Activated CD4-positive, alpha-beta T cell treated with anti-CD3 and anti-CD28 coated beads, Interleukin-2, amount 50 U/mL, for 16 hours (primary cell): ENCODE measurements around the gene EFCAB9.
"Not testable (repeated sequence)": the region's sequence is repeated elsewhere in the genome, so short reads cannot be mapped to it uniquely, and the experiment has no call there.

Experiments
- DNase-seq: peaks from one replicate; pipeline ENCODE4 v3.0.0-alpha.2; 2020

Gene EFCAB9

GRCh38 chr5:172188893-172189692 lies 4.9 kb upstream of the EFCAB9 start:
- no peak for DNase-seq

- no peak for DNase-seq
Measured at GRCh38 chr5:172189693-172190296, 4.2 kb upstream of the EFCAB9 start.

- no peak for DNase-seq
Measured at GRCh38 chr5:172194985-172195774, 1.2 kb downstream of the EFCAB9 start.

DNA sequence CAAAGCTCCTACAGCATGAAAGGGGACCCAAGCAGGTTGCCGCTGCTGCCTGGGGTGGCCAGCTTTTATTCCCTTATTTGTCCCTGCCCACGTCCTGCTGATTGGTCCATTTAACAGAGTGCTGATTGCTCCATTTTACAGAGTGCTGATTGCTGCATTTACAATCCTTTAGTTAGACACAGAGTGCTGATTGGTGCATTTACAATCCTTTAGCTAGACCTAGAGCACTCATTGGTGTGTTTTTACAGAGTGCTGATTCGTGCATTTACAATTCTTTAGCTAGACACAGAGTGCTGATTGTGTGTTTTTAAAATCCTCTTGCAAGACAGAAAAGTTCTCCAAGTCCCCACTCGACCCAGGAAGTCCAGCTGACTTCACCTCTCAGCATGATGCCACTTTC lies 3.8 kb downstream of the EFCAB9 start:
- not testable (repeated sequence) for DNase-seq

GRCh38 chr5:172199446-172199845 lies 5.5 kb downstream of the EFCAB9 start:
- no peak for DNase-seq

GRCh38 chr5:172200476-172200875 lies 6.5 kb downstream of the EFCAB9 start:
- no peak for DNase-seq

GRCh38 chr5:172205984-172206383 lies 12.0 kb downstream of the EFCAB9 start:
- not testable (repeated sequence) for DNase-seq

DNA sequence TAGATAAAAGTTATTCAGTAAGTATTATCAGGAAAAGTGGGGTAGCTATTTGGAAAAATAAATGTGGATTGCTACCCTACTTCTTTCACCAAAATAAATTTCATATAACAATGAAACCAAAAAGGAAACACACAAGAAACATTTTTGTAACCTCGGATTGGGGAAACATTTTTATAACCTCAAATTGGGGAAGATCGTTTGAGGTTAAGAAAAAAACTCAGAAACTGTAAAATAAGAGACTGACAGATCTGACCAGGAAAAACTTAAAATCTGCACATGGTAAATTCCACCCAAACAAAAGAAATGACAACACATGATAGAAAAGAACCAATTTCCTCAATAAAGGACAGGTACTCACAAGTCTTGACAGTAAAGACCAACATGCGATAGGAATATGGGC lies 13.5 kb downstream of the EFCAB9 start:
- DNase-seq = no peak

- DNase-seq = no peak
Measured at GRCh38 chr5:172209714-172210113, 15.7 kb downstream of the EFCAB9 start.

DNA sequence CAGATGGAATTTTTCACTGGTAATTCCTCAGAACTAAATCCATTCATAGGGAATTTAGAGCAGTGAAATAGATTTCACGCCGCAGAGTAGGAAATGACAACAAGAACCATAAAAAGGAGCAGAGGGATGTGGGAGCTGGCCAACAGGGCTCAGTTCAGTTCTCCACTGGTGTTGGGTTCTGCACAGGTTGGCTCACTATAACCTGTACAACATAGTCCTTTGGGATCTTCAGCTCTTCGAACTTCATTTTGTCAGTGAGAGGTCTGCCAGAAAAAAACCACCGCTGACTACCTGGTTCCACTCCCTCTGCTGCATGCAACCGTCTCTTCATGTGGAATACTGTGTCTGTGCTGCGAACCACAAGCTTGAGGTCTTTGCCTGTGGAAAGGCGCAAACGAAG lies 17.7 kb downstream of the EFCAB9 start:
- DNase-seq = no peak

GRCh38 chr5:172213126-172213525 lies 19.2 kb downstream of the EFCAB9 start:
- DNase-seq = no peak

- DNase-seq = no peak
Measured at GRCh38 chr5:172216345-172216744, 22.4 kb downstream of the EFCAB9 start.

DNA sequence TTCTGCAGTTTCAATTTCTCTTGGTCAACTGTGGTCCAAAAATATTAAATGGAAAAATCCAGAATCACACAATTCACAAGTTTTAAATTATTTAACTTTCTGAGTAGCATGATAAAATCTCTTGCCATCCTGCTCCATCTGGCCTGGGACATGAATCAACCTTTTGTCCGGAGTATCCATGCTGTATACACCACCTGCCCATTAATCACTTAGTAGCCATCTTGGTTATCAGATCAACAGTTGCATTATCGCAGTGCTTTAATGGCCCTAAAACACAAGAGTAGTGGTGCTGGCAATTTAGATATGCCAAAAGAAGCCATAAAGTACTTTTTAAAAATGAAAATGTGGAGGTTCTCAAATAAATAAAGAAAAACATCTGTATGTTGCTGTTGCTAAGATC lies 25.3 kb downstream of the EFCAB9 start:
- DNase-seq = no peak

DNA sequence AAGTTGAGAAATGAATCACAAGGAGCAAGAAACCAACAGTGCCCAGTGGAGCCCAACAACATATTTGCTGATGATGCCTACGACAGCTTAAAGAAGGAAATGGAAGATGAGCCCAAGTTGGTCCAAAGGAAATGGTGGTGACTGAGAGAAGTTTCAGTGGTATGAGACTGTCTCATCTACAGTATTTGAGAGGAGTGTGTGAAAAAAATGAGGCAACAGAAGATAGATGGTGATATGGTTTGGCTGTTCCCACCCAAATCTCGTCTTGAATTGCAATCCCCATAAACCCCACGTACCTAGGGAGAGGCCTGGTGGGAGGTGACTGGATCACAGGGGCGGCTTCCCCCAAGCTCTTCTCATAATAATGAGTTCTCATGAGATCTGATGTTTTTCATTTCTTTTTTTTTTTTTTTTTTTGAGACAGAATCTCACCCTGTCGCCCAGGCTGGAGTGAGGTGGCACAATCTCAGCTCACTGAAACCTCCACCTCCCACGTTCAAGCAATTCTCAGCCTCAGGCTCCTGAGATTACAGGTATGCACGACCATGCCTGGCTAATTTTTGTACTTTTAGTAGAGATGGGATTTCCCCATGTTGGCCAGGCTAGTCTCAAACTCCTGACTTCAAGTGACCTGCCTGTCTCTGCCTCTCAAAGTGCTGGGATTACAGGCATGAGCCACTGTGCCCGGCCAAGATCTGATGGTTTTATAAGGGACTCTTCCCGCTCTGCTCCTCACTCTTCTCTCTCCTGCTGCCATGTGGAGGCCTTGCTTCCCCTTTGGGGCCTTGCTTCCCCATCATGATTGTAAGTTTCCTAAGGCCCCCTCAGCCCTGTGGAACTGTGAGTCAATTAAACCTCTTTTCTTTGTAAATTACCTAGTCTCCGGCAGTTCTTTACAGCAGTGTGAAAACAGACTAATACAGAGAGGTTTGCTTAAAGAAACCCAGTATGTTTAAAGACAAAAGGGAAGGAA lies 30.2 kb downstream of the EFCAB9 start:
- DNase-seq = peak; percentile 83

GRCh38 chr5:172224996-172225395 lies 31.0 kb downstream of the EFCAB9 start:
- DNase-seq = no peak

- DNase-seq = peak; percentile 66
Measured at GRCh38 chr5:172229904-172230303, 35.9 kb downstream of the EFCAB9 start.

DNA sequence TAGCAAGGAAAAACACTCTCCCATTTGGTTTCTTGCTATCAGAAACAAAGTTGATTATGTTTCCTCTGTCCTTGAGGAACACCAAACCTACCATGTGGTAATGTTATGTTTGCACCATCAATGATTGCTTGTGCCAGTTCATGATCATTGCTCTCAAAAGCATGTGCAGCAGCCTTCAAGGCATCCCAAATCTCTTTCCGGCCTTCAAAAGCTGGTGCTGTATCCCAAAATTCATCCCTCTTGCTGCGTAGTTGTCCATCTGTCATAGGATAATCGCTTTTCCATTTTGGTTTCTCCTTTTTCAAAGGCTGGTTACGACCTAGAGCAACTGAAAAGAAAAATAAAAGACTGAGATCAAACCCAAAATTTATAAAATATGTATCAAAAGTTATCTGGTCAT lies 40.1 kb downstream of the EFCAB9 start:
- no peak for DNase-seq

- DNase-seq = no peak
Measured at GRCh38 chr5:172235132-172235780, 41.3 kb downstream of the EFCAB9 start.

GRCh38 chr5:172235827-172236736 lies 42.1 kb downstream of the EFCAB9 start:
- no peak for DNase-seq

- DNase-seq = no peak
Measured at GRCh38 chr5:172238334-172238733, 44.4 kb downstream of the EFCAB9 start.

DNA sequence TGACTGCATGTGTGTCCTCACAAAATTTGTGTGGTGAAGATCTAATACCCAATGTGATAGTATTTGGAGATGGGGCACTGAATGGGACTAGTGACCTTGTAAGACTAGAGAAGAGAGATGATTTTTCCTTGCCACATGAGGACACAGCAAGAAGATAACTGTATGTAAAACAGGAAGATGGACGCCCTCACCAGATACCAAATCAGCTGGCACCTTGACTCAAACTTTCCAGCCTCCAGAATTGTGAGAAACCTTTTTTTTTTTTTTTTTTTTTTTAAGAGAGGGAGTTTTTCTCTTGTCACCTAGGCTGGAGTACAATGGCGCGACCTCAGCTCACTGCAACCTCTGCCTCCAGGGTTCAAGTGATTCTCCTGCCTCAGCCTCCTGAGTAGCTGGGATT lies 49.3 kb downstream of the EFCAB9 start:
- DNase-seq = no peak
